HepG2 (cell line): ENCODE results near the gene AIF1. TPM values are rescaled to one million over a fixed set of nuclear protein-coding genes. Genes with fewer than 3 reads are reported as not detected.

Experiments used
- BCL6 ChIP-seq: IDR thresholded peaks from 2 replicates; pipeline ENCODE4 v1.6.1; 2016; ENCODE audit warnings: missing genetic modification reagents, missing compliant biosample characterization
- CC2D1A ChIP-seq: sonication (generic); formaldehyde crosslinking; IDR thresholded peaks from 2 replicates; pipeline ENCODE4 v1.8.1; 2023; ENCODE audit warnings: mild to moderate bottlenecking, missing genetic modification reagents
- GABPB1 ChIP-seq: IDR thresholded peaks from 2 replicates; pipeline ENCODE4 v1.6.1; 2016; ENCODE audit warnings: mild to moderate bottlenecking, missing genetic modification reagents, moderate library complexity, missing compliant biosample characterization
- IKZF4 ChIP-seq: sonication (generic); formaldehyde crosslinking; IDR thresholded peaks from 2 replicates; pipeline ENCODE4 v1.5.1; 2020; ENCODE audit warnings: borderline replicate concordance, mild to moderate bottlenecking, low read depth, missing genetic modification reagents; ENCODE audit errors: not compliant biosample characterization
- KDM4B ChIP-seq: sonication (generic); formaldehyde crosslinking; IDR thresholded peaks from 2 replicates; pipeline ENCODE4 v1.4.0; 2020; ENCODE audit warnings: missing genetic modification reagents
- ZBTB8A ChIP-seq: sonication (generic); formaldehyde crosslinking; IDR thresholded peaks from 2 replicates; pipeline ENCODE4 v1.4.0; 2020; ENCODE audit warnings: mild to moderate bottlenecking, low read depth, missing genetic modification reagents, borderline replicate concordance
- ZHX2 ChIP-seq, 2 experiments: sonication (generic) in 1 of 2; formaldehyde crosslinking in 1 of 2; IDR thresholded peaks; 2 replicates each; pipeline versions ENCODE4 v1.6.1 to v1.9.0; 2014 to 2022; ENCODE audit warnings: antibody characterized with exemption in 1 of 2, borderline replicate concordance in 1 of 2, inconsistent platforms in 1 of 2, low read depth in 1 of 2, missing genetic modification reagents in 1 of 2
- ZNF143 ChIP-seq: sonication (generic); formaldehyde crosslinking; IDR thresholded peaks from 2 replicates; pipeline ENCODE4 v1.4.0; 2020; ENCODE audit warnings: missing genetic modification reagents
- ZNF180 ChIP-seq: sonication (generic); formaldehyde crosslinking; IDR thresholded peaks from 2 replicates; pipeline ENCODE4 v1.4.0; 2020; ENCODE audit warnings: low read depth, missing genetic modification reagents, borderline replicate concordance
- ZNF232 ChIP-seq: sonication (generic); formaldehyde crosslinking; IDR thresholded peaks from 2 replicates; pipeline ENCODE4 v1.4.0; 2020; ENCODE audit warnings: missing genetic modification reagents, borderline replicate concordance
- ZNF660 ChIP-seq: sonication (generic); formaldehyde crosslinking; IDR thresholded peaks from 2 replicates; pipeline ENCODE4 v1.5.1; 2020; ENCODE audit warnings: mild to moderate bottlenecking, low read depth, missing genetic modification reagents, borderline replicate concordance
- ZNF75D ChIP-seq: sonication (generic); formaldehyde crosslinking; IDR thresholded peaks from 2 replicates; pipeline ENCODE4 v1.8.1; 2023; ENCODE audit warnings: missing genetic modification reagents, mild to moderate bottlenecking, borderline replicate concordance
- ZNF792 ChIP-seq: IDR thresholded peaks from 2 replicates; pipeline ENCODE4 v1.6.1; 2016
- polyA plus RNA-seq, 8 experiments: library from polyadenylated mRNA; depleted of rRNA in 3 of 8; stranded (reverse) in 7 of 8; unstranded in 1 of 8; fragments of >200 nt; fragmentation: Illumina TruSeq in 4 of 8; extraction: Trizol in 4 of 8; gene quantifications; 2 replicates each; pipeline versions ENCODE4 v1.2.1 to v1.2.3, GENCODE V29; 2011 to 2016; ENCODE audit warnings: low read depth in 4 of 8, missing spikeins in 1 of 8, mixed read lengths in 1 of 8; ENCODE audit not compliant: insufficient read depth in 1 of 8
- total RNA-seq, 5 experiments: library from RNA; depleted of rRNA; stranded (reverse); fragments of >200 nt; fragmentation: Illumina TruSeq; extraction: Trizol; gene quantifications; 2 replicates each; pipeline ENCODE4 v1.2.3, GENCODE V29; 2016; ENCODE audit warnings: low read depth in 1 of 5
- TF ChIP-seq, protein P1 (sequence below): IDR thresholded peaks from 2 replicates; pipeline ENCODE4 v1.6.1; 2016; ENCODE audit warnings: low read depth, missing genetic modification reagents, missing compliant biosample characterization
- TF ChIP-seq, protein P2 (sequence below): sonication (generic); formaldehyde crosslinking; IDR thresholded peaks from 2 replicates; pipeline ENCODE4 v1.8.0; 2022; ENCODE audit warnings: missing genetic modification reagents, mild to moderate bottlenecking, borderline replicate concordance

The AIF1 gene
- total and polyA plus RNA-seq, 2 of the 13 experiments (the other 11 are each of a cell fraction or from before 2014, with no cell fraction given), result 1.5 TPM; not detected in 1

DNA sequence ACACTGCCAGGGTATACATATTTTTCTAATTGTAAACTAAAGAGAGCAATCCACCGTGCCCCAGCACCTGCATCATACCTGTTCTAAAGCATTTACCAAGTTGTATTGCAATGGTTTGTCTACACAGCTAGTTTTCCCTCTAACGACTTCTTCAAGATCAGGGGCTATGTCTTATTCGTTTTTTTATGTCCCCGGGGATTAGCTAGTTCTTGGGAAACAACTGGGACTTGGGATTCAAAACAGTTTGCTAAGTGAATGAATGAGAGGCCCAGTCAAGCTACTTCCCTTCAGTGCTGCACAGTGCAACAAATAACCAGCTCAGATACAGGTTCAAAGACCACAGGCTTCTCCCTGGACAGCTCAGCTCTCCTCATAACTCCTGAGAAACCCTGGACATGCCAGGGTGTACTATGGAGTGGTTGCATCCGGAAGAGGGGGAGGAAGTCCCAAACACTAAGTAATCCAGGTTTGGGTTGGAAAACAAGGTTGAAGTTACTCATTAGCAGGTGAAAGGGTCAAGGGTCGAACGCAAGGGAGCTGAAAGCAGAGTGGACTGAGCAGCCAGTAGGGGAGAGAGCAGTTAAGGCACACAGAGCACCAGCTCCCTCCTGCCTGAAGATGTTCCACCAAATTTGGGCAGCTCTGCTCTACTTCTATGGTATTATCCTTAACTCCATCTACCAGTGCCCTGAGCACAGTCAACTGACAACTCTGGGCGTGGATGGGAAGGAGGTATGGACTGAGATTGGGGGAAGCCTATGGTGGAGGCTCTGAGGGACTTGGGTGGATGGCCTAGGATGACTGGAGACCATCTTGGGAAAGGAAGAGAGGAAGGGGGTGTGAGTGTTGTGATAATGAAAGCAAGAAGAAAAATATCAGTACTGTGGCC lies 40.6 kb downstream of the AIF1 start, which contains the start of gene APOM (continued):
- TF ChIP-seq ZHX2 (IDR thresholded peaks at IDR 0.05; ENCODE audit: low read depth) (peak; percentile 26; the same call in 1 of the 2 replicates), ZHX2 (CRISPR knock-in tag; IDR thresholded peaks at IDR 0.05; ENCODE audit: borderline replicate concordance) (no peak; the same call in 1 of the 2 replicates), IKZF4 (CRISPR knock-in tag) (peak; percentile 94), ZNF143 (CRISPR knock-in tag) (peak; percentile 59), CC2D1A (CRISPR knock-in tag) (no peak), ZNF180 (no peak), ZNF660 (CRISPR knock-in tag) (no peak), ZNF792 (peak; percentile 97), GABPB1 (CRISPR knock-in tag) (peak; percentile 75), ZNF75D (CRISPR knock-in tag) (no peak), ZNF232 (CRISPR knock-in tag) (no peak; the same call in 1 of the 2 replicates), ZBTB8A (CRISPR knock-in tag) (peak; percentile 73; the same call in 1 of the 2 replicates), KDM4B (peak; percentile 94), BCL6 (CRISPR knock-in tag) (peak; percentile 97)
- TF ChIP-seq, protein P1, sequence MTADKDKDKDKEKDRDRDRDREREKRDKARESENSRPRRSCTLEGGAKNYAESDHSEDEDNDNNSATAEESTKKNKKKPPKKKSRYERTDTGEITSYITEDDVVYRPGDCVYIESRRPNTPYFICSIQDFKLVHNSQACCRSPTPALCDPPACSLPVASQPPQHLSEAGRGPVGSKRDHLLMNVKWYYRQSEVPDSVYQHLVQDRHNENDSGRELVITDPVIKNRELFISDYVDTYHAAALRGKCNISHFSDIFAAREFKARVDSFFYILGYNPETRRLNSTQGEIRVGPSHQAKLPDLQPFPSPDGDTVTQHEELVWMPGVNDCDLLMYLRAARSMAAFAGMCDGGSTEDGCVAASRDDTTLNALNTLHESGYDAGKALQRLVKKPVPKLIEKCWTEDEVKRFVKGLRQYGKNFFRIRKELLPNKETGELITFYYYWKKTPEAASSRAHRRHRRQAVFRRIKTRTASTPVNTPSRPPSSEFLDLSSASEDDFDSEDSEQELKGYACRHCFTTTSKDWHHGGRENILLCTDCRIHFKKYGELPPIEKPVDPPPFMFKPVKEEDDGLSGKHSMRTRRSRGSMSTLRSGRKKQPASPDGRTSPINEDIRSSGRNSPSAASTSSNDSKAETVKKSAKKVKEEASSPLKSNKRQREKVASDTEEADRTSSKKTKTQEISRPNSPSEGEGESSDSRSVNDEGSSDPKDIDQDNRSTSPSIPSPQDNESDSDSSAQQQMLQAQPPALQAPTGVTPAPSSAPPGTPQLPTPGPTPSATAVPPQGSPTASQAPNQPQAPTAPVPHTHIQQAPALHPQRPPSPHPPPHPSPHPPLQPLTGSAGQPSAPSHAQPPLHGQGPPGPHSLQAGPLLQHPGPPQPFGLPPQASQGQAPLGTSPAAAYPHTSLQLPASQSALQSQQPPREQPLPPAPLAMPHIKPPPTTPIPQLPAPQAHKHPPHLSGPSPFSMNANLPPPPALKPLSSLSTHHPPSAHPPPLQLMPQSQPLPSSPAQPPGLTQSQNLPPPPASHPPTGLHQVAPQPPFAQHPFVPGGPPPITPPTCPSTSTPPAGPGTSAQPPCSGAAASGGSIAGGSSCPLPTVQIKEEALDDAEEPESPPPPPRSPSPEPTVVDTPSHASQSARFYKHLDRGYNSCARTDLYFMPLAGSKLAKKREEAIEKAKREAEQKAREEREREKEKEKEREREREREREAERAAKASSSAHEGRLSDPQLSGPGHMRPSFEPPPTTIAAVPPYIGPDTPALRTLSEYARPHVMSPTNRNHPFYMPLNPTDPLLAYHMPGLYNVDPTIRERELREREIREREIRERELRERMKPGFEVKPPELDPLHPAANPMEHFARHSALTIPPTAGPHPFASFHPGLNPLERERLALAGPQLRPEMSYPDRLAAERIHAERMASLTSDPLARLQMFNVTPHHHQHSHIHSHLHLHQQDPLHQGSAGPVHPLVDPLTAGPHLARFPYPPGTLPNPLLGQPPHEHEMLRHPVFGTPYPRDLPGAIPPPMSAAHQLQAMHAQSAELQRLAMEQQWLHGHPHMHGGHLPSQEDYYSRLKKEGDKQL, result peak; percentile 83
- TF ChIP-seq, protein P2, sequence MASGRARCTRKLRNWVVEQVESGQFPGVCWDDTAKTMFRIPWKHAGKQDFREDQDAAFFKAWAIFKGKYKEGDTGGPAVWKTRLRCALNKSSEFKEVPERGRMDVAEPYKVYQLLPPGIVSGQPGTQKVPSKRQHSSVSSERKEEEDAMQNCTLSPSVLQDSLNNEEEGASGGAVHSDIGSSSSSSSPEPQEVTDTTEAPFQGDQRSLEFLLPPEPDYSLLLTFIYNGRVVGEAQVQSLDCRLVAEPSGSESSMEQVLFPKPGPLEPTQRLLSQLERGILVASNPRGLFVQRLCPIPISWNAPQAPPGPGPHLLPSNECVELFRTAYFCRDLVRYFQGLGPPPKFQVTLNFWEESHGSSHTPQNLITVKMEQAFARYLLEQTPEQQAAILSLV (CRISPR knock-in tag), result no peak; the same call in 1 of the 2 replicates
